DND-41 (cell line): Measurements from ENCODE around the gene RACK1.

Source experiments
- ATAC-seq: fragments of 200-7000 bp; cut with Tn5 transposase; 3 replicates; pipeline ENCODE4 v1.9.1; 2021; ENCODE audit warnings: low read depth; ENCODE audit not compliant: insufficient read depth
- DNase-seq: peaks from one replicate; pipeline ENCODE4 v3.0.0-alpha.2; 2020
- H2AFZ ChIP-seq: 2 replicates; pipeline ENCODE4 v1.6.0; 2012; ENCODE audit warnings: low read depth, low read length
- H3K27ac ChIP-seq: 2 replicates; pipeline ENCODE4 v1.5.1; 2012; ENCODE audit warnings: low read length, inconsistent platforms
- H3K27me3 ChIP-seq: fragments of 200-600 bp; sonication (generic); 2 replicates; pipeline ENCODE4 v1.6.0; 2012; ENCODE audit warnings: low read length, mild to moderate bottlenecking, inconsistent platforms; ENCODE audit not compliant: insufficient read depth, poor library complexity
- H3K36me3 ChIP-seq: 2 replicates; pipeline ENCODE4 v1.5.1; 2012; ENCODE audit warnings: low read length, inconsistent platforms; ENCODE audit not compliant: insufficient read depth
- H3K4me1 ChIP-seq: 2 replicates; pipeline ENCODE4 v1.5.1; 2012; ENCODE audit warnings: mild to moderate bottlenecking, low read length; ENCODE audit not compliant: insufficient read depth
- H3K4me2 ChIP-seq: 2 replicates; pipeline ENCODE4 v1.6.0; 2012; ENCODE audit warnings: mild to moderate bottlenecking, moderate library complexity, low read length, inconsistent platforms; ENCODE audit not compliant: insufficient read depth
- H3K4me3 ChIP-seq, 2 experiments: fragments of 200-600 bp in 1 of 2; shearing (Covaris generic) in 1 of 2; 2 replicates each; pipeline ENCODE4 v1.5.1; 2012 to 2016; ENCODE audit warnings: inconsistent platforms in 2 of 2, low read length in 2 of 2, mild to moderate bottlenecking in 2 of 2, low read depth in 1 of 2, moderate library complexity in 1 of 2
- H3K79me2 ChIP-seq: 2 replicates; pipeline ENCODE4 v1.6.0; 2012; ENCODE audit warnings: low read length, inconsistent platforms; ENCODE audit not compliant: insufficient read depth
- H3K9ac ChIP-seq: 2 replicates; pipeline ENCODE4 v1.6.0; 2012; ENCODE audit warnings: low read depth, mild to moderate bottlenecking, inconsistent platforms, low read length, moderate library complexity
- H3K9me3 ChIP-seq: 2 replicates; pipeline ENCODE4 v1.5.1; 2012; ENCODE audit warnings: low read length, moderate library complexity, mild to moderate bottlenecking, inconsistent platforms; ENCODE audit not compliant: insufficient read depth, severe bottlenecking
- H4K20me1 ChIP-seq: 2 replicates; pipeline ENCODE4 v1.6.0; 2012; ENCODE audit warnings: low read length; ENCODE audit not compliant: insufficient read depth
- EZH2 ChIP-seq: IDR thresholded peaks from 3 replicates; pipeline ENCODE4 v1.6.1; 2012; ENCODE audit warnings: borderline replicate concordance, low read depth, mild to moderate bottlenecking, moderate library complexity, low read length, inconsistent platforms; ENCODE audit not compliant: severe bottlenecking
- TF ChIP-seq, protein P1 (sequence below): IDR thresholded peaks from 2 replicates; pipeline ENCODE4 v1.5.1; 2012; ENCODE audit warnings: borderline replicate concordance, low read length, moderate library complexity, mild to moderate bottlenecking; ENCODE audit not compliant: poor library complexity, severe bottlenecking; ENCODE audit errors: extremely low read depth

RACK1 gene

DNA sequence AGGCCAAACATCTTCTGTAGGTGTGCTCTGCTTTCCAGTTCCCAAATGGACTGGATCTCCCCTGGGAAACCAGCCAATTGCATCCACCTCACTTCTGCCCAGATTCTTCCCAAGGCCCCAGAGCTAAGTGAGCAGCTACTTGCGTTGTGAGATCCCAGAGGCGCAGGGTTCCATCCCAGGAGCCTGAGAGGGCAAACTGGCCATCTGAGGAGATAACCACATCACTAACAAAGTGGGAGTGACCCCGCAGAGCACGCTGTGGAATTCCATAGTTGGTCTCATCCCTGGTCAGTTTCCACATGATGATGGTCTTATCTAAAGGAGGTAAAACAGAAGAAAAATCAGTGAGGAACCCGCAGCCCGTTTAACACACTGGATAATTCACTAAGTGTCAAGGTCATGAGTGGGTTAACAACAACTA, 1.7 kb downstream of the RACK1 start:
- Histone ChIP-seq H3K27ac (peak overlapping the region; percentile 100), H3K9me3 (no peaks in the 10 kb centered on the region), H3K4me3 (peak overlapping the region; percentile 75 to 94; a peak in 3 of 4 replicates), H3K9ac (peak overlapping the region; percentile 95), H3K4me1 (peaks cover 55% of the 10 kb centered on the region), H3K27me3 (no peaks in the 10 kb centered on the region), H2AFZ (no peak overlapping the region), H3K36me3 (peaks cover 65% of the 10 kb centered on the region), H3K79me2 (peaks cover 85% of the 10 kb centered on the region), H3K4me2 (peak overlapping the region; percentile 88), H4K20me1 (peaks cover 53% of the 10 kb centered on the region)
- ATAC-seq = no peak
- TF ChIP-seq, protein P1, sequence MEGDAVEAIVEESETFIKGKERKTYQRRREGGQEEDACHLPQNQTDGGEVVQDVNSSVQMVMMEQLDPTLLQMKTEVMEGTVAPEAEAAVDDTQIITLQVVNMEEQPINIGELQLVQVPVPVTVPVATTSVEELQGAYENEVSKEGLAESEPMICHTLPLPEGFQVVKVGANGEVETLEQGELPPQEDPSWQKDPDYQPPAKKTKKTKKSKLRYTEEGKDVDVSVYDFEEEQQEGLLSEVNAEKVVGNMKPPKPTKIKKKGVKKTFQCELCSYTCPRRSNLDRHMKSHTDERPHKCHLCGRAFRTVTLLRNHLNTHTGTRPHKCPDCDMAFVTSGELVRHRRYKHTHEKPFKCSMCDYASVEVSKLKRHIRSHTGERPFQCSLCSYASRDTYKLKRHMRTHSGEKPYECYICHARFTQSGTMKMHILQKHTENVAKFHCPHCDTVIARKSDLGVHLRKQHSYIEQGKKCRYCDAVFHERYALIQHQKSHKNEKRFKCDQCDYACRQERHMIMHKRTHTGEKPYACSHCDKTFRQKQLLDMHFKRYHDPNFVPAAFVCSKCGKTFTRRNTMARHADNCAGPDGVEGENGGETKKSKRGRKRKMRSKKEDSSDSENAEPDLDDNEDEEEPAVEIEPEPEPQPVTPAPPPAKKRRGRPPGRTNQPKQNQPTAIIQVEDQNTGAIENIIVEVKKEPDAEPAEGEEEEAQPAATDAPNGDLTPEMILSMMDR = no peak
- no peak for TF ChIP-seq EZH2
- no peak for DNase-seq

DNA sequence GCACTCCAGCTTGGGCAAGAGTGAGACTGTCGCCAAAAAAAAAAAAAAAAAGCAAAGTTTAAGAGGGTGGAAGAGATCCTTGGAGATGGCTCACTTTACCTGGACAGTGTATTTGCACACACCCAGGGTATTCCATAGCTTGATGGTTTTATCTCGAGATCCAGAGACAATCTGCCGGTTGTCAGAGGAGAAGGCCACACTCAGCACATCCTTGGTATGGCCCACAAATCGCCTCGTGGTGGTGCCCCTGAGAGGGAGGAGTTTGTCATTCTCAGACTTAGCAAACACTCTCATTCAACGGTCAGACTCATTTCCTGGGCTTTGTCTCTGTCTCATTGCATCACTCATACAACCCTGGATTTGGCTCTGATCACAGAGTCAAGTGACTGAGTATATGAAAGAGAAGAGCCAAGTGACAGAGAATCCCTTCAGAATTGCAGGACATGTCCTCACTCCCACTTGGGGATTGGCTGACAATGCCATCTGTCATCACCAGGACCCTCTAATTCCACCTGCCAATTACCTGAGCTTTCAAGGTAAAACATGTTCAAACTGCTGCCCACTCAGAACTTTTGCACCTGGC, 2.2 kb downstream of the RACK1 start:
- TF ChIP-seq, protein P1 = no peak
- no peak for TF ChIP-seq EZH2
- peaks cover 80% of the 10 kb centered on the region for H3K79me2 ChIP-seq
- peak overlapping the region; percentile 95 for H3K9ac ChIP-seq
- H3K4me2 ChIP-seq = peak overlapping the region; percentile 88
- H2AFZ ChIP-seq = no peak overlapping the region
- H3K27ac ChIP-seq = peak overlapping the region; percentile 100
- peak overlapping the region; percentile 75 to 94; a peak in 3 of 4 replicates for H3K4me3 ChIP-seq
- no peaks in the 10 kb centered on the region for H3K27me3 ChIP-seq
- ATAC-seq (no peak), DNase-seq (peak; percentile 41)
- H4K20me1 ChIP-seq = peaks cover 57% of the 10 kb centered on the region
- peaks cover 53% of the 10 kb centered on the region for H3K4me1 ChIP-seq
- H3K9me3 ChIP-seq = no peaks in the 10 kb centered on the region
- H3K36me3 ChIP-seq = peaks cover 70% of the 10 kb centered on the region

DNA sequence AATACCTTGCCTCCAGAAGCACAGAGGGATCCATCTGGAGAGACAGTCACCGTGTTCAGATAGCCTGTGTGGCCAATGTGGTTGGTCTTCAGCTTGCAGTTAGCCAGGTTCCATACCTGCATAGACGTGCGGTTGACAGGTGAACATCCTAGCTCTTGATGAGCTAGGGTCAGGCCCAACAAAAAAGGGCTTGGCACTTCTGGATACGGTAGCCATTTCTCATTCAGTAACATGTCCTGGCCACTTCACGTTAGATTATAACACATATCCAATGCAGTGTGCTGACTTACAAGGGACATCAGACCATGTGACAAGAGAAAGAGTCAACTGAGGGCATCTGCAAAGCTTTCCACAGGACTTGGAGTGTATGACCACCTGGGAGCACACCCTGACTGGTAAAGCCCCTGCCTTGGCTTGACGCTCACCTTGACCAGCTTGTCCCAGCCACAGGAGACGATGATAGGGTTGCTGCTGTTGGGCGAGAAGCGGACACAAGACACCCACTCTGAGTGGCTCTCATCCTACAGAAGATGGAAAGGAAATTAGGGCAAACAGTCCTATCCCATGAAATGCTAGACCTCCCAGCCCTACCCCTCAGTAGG, 4.5 kb downstream of the RACK1 start:
- Histone ChIP-seq H3K79me2 (peaks cover 62% of the 10 kb centered on the region), H4K20me1 (peaks cover 57% of the 10 kb centered on the region)
- ATAC-seq = no peak

More for the DNA sequence above, 4.5 kb downstream of the RACK1 start:
- Histone ChIP-seq H3K27ac (no peak overlapping the region), H2AFZ (no peak overlapping the region), H3K4me1 (peaks cover 34% of the 10 kb centered on the region), H3K9me3 (no peaks in the 10 kb centered on the region), H3K36me3 (peaks cover 90% of the 10 kb centered on the region), H3K27me3 (no peaks in the 10 kb centered on the region), H3K4me2 (peak overlapping the region; percentile 37; the same call in 1 of the 2 replicates), H3K4me3 (peak overlapping the region in 1 of 2 experiments; percentile 23; a peak in 1 of 4 replicates), H3K9ac (no peak overlapping the region)
- no peak for DNase-seq
- no peak for TF ChIP-seq EZH2
- TF ChIP-seq, protein P1 = no peak
